Common myeloid progenitor, CD34-positive (primary cell): Measurements from ENCODE around the gene CEP68.

Experiments used
- CTCF ChIA-PET: fragments of 350-600 bp; sonication (Branson Sonifier 250); formaldehyde crosslinking; loops from one replicate; lab custom pipeline; 2021; ENCODE audit warnings: antibody characterized with exemption; lab: Charles Lee
- POLR2A ChIA-PET: fragments of 350-600 bp; sonication (Branson Sonifier 250); formaldehyde crosslinking; loops from one replicate; lab custom pipeline; 2021; ENCODE audit warnings: antibody characterized with exemption; lab: Charles Lee
- DNase-seq, 3 donors: peaks; one replicate each; pipeline versions ENCODE4 v3.0.0 to v3.0.0-alpha.2; 2013
- H3K27ac ChIP-seq, 2 experiments: 1 replicate in 1 of 2; 2 replicates in 1 of 2; pipeline ENCODE4 v1.7.0; 2013; ENCODE audit warnings: inconsistent platforms in 2 of 2, low read length in 2 of 2, mild to moderate bottlenecking in 2 of 2, low read depth in 1 of 2, moderate library complexity in 1 of 2; ENCODE audit not compliant: severe bottlenecking in 2 of 2, insufficient read depth in 1 of 2, poor library complexity in 1 of 2
- H3K27me3 ChIP-seq, 5 experiments: replicated peaks in 2 of 5; 1 replicate in 3 of 5; 2 replicates in 2 of 5; pipeline versions ENCODE4 v1.6.1 to v1.7.0; 2013; ENCODE audit warnings: low read length in 4 of 5, mild to moderate bottlenecking in 2 of 5, moderate library complexity in 2 of 5, inconsistent platforms in 1 of 5; ENCODE audit not compliant: insufficient read depth in 5 of 5, control insufficient read depth in 4 of 5
- H3K36me3 ChIP-seq, 4 experiments: 1 replicate in 2 of 4; 2 replicates in 2 of 4; pipeline versions ENCODE4 v1.6.1 to v1.7.0; 2013; ENCODE audit warnings: low read length in 3 of 4, control low read depth in 1 of 4, mild to moderate bottlenecking in 1 of 4; ENCODE audit not compliant: control insufficient read depth in 4 of 4, insufficient read depth in 4 of 4
- H3K4me1 ChIP-seq, 4 experiments: 1 replicate in 3 of 4; 2 replicates in 1 of 4; pipeline versions ENCODE4 v1.6.1 to v1.7.1; 2013; ENCODE audit warnings: low read length in 3 of 4, mild to moderate bottlenecking in 3 of 4, control low read depth in 1 of 4, inconsistent platforms in 1 of 4, moderate library complexity in 1 of 4; ENCODE audit not compliant: control insufficient read depth in 4 of 4, insufficient read depth in 4 of 4; ENCODE audit errors: control extremely low read depth in 1 of 4
- H3K4me3 ChIP-seq, 7 experiments: 1 replicate in 4 of 7; 2 replicates in 3 of 7; pipeline versions ENCODE4 v1.5.1 to v1.7.0; 2013; ENCODE audit warnings: mild to moderate bottlenecking in 7 of 7, low read length in 6 of 7, moderate library complexity in 6 of 7, inconsistent platforms in 2 of 7, low read depth in 2 of 7, control low read depth in 1 of 7; ENCODE audit not compliant: insufficient read depth in 4 of 7, control insufficient read depth in 1 of 7; ENCODE audit errors: extremely low read depth in 1 of 7
- H3K9me3 ChIP-seq, 5 experiments: 1 replicate in 4 of 5; 2 replicates in 1 of 5; pipeline versions ENCODE4 v1.6.1 to v1.7.1; 2013; ENCODE audit warnings: low read length in 4 of 5, mild to moderate bottlenecking in 2 of 5, inconsistent platforms in 1 of 5, low read depth in 1 of 5, moderate library complexity in 1 of 5; ENCODE audit not compliant: control insufficient read depth in 4 of 5, insufficient read depth in 2 of 5; ENCODE audit errors: control extremely low read depth in 1 of 5
- WGBS: methylation state at CpG from one replicate; pipeline ENCODE4 v1.1.5; 2013; ENCODE audit not compliant: insufficient coverage; 5-methylcytosine and 5-hydroxymethylcytosine counted together

CEP68 gene

DNA sequence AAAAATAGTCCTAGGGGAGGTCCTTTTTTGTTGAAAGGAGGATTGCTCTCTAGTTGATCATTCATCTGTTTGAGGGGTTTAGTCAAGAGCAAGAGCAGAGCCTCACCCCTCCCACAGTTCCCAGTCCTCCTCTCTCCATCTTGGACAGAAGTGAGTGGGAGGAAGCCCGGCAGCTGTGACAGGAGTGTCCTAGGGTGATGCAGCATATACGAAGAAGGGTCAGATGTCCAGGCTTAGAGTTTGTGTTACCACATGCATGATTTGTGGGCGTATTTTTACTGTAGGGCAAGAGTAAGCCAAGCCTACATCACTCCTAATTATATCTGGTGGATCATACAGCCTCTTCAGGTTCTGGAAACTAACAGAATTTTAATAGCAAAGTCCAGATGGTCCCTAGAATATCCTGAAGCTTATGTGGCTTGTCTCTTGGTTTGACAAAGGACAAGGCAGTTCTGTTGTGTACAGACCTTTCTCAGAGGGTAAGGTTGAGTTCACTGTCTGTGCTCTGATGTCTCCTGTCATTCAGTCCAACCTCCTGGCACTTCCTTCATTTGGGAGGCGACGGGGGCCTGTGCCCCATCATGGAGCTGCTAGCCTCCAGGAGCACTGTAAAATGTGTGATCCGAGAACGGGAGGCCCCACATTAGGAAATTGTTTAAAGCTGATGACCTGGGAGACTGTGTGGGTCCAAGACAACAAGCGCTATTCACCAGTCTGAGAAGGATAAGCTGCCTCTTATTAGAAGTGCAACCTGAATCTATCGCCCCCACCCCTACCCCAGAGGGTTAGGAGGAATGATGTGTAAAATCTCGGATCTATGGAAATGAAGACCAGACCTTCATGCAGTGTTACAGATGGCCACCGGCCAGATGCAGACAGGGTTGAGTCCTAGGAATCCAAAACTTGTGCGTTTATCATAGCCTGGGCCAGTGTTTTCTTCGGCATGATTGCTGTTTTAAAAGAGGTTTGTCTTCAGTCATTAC, 6.9 kb downstream of the CEP68 start:
- POLR2A ChIA-PET = interaction anchor here (0.7 kb wide), 1 partner anchor 15 kb away, joined by 7 read pairs; no protein-coding TSS in a partner anchor
- no peak for DNase-seq

DNA sequence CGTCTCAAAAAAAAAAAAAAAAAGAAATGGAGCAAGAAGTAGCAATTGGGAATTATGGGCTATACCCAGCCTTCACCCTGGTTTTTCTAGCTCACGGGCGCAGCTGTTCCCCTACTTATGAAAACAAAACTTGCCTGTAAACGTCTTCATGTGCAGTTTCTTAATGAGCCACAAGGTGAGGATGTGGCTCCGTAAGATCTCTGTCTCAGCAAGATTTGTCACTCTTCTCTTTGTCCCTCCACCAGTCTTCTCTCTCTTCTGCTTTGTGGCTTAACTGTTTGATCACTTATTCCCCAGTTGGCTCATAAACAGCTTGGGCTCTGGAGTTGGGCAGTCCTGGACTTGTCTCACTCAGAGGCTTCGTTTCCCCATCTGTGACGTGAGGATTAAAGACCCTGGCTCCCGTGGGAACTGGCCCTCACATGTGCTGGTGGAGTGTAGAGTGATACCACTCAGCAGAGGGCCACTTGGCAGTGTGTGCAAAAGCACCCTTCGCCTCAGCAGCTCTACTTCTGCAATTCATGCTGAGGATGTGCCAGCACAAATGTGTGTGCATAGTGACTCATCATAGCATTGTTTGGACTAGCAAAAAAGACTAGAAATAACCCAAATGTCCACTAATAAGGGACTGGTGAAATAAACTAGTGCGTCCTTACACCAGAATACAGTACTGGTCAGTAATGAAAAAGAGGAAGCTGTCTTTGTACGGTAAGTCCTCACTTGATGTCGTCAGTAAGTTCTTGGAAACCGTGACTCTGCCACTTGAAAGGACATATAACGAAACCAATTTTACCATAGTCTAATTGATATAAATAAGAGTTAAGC, 8.7 kb downstream of the CEP68 start:
- ChIA-PET POLR2A (interaction anchor here (0.6 to 1.3 kb wide), 9 partner anchors 11 to 353 kb away, joined by 3 to 11 read pairs (median 4); partner anchors contain the start of gene RAB1A), CTCF (interaction anchor here (0.7 to 10.7 kb wide), 32 partner anchors 8 to 509 kb away, joined by 3 to 131 read pairs (median 6); partner anchors contain the start of genes CEP68 and RAB1A)
- Histone ChIP-seq H3K4me1 (peaks cover 18 to 78% (median 72%) of the 10 kb centered on the region in 4 experiments), H3K4me3 (peak overlapping the region in 4 of 7 experiments; percentile 28 to 66 (median 33)), H3K9me3 (no peaks in the 10 kb centered on the region), H3K27me3 (no peaks in the 10 kb centered on the region), H3K36me3 (peaks cover 0 to 6% (median 1%) of the 10 kb centered on the region in 4 experiments), H3K27ac (peak overlapping the region; percentile 62 to 81)
- 5% methylated on average over 10 of the region's 14 CpGs for WGBS
- peak; percentile 91 to 98 (median 96) for DNase-seq

More for the DNA sequence above, 6.9 kb downstream of the CEP68 start:
- CTCF ChIA-PET = interaction anchor here (0.8 to 10.7 kb wide), 6 partner anchors 15 to 107 kb away, joined by 3 to 131 read pairs (median 4); no protein-coding TSS in a partner anchor
- Histone ChIP-seq H3K36me3 (no peaks in the 10 kb centered on the region), H3K4me1 (peaks cover 19 to 75% (median 72%) of the 10 kb centered on the region in 4 experiments), H3K27ac (peak overlapping the region in 1 of 2 experiments; percentile 81), H3K27me3 (no peaks in the 10 kb centered on the region), H3K9me3 (no peaks in the 10 kb centered on the region), H3K4me3 (no peak overlapping the region)
- 86% methylated on average over 6 of the region's 13 CpGs for WGBS

- peak in 2 of 3 donors; percentile 77 to 79 for DNase-seq
- Histone ChIP-seq H3K36me3 (peaks cover 6 to 37% (median 25%) of the 10 kb centered on the region in 4 experiments), H3K9me3 (no peaks in the 10 kb centered on the region), H3K4me3 (peak overlapping the region in 1 of 7 experiments; percentile 16), H3K27me3 (no peaks in the 10 kb centered on the region), H3K4me1 (peaks cover 15 to 66% (median 62%) of the 10 kb centered on the region in 4 experiments), H3K27ac (peak overlapping the region in 1 of 2 experiments; percentile 50)
- 43% methylated on average over 8 of the region's 14 CpGs for WGBS
- ChIA-PET POLR2A (interaction anchor here (1.4 kb wide), 1 partner anchor 13 kb away, joined by 4 read pairs; no protein-coding TSS in a partner anchor), CTCF (interaction anchor here (0.8 to 3.2 kb wide), 13 partner anchors 9 to 119 kb away, joined by 3 to 17 read pairs (median 4); no protein-coding TSS in a partner anchor)
Measured at GRCh38 chr2:65067806-65068553, 11.8 kb downstream of the CEP68 start.

GRCh38 chr2:65069439-65069824, 13.2 kb downstream of the CEP68 start:
- peaks cover 7 to 55% (median 50%) of the 10 kb centered on the region in 4 experiments for H3K4me1 ChIP-seq

GRCh38 chr2:65070172-65070830, 14.1 kb downstream of the CEP68 start:
- POLR2A ChIA-PET = interaction anchor here (0.5 to 0.7 kb wide), 3 partner anchors 11 to 117 kb away, joined by 3 read pairs; no protein-coding TSS in a partner anchor
- 76% methylated on average over 7 of the region's 8 CpGs for WGBS

More at GRCh38 chr2:65069439-65069824, 13.2 kb downstream of the CEP68 start:
- DNase-seq = no peak
- Histone ChIP-seq H3K9me3 (no peaks in the 10 kb centered on the region), H3K27ac (peak overlapping the region in 1 of 2 experiments; percentile 67), H3K36me3 (peaks cover 16 to 51% (median 36%) of the 10 kb centered on the region in 4 experiments), H3K4me3 (no peak overlapping the region), H3K27me3 (no peaks in the 10 kb centered on the region)
- ChIA-PET POLR2A (interaction anchor here (0.5 to 0.7 kb wide), 3 partner anchors 10 to 118 kb away, joined by 3 read pairs; no protein-coding TSS in a partner anchor), CTCF (interaction anchor here (0.8 to 3.2 kb wide), 6 partner anchors 9 to 161 kb away, joined by 3 to 17 read pairs (median 3); no protein-coding TSS in a partner anchor)
- WGBS = 83% methylated on average over 5 of the region's 6 CpGs

More at GRCh38 chr2:65070172-65070830, 14.1 kb downstream of the CEP68 start:
- H3K36me3 ChIP-seq = peaks cover 18 to 54% (median 40%) of the 10 kb centered on the region in 4 experiments
- H3K4me3 ChIP-seq = no peak overlapping the region
- no peak overlapping the region for H3K27ac ChIP-seq
- H3K4me1 ChIP-seq = peaks cover 6 to 46% (median 42%) of the 10 kb centered on the region in 4 experiments
- no peaks in the 10 kb centered on the region for H3K9me3 ChIP-seq
- CTCF ChIA-PET = interaction anchor here (0.9 to 3.0 kb wide), 9 partner anchors 8 to 117 kb away, joined by 3 to 17 read pairs (median 4); no protein-coding TSS in a partner anchor
- DNase-seq = no peak
- no peaks in the 10 kb centered on the region for H3K27me3 ChIP-seq
